ENCODE results near the gene OR2Z1. TPM values are rescaled to one million over a fixed set of nuclear protein-coding genes. Genes with fewer than 3 reads are reported as not detected.

The OR2Z1 gene
- total RNA-seq, 1 donor from 2014 or later = not detected

DNA sequence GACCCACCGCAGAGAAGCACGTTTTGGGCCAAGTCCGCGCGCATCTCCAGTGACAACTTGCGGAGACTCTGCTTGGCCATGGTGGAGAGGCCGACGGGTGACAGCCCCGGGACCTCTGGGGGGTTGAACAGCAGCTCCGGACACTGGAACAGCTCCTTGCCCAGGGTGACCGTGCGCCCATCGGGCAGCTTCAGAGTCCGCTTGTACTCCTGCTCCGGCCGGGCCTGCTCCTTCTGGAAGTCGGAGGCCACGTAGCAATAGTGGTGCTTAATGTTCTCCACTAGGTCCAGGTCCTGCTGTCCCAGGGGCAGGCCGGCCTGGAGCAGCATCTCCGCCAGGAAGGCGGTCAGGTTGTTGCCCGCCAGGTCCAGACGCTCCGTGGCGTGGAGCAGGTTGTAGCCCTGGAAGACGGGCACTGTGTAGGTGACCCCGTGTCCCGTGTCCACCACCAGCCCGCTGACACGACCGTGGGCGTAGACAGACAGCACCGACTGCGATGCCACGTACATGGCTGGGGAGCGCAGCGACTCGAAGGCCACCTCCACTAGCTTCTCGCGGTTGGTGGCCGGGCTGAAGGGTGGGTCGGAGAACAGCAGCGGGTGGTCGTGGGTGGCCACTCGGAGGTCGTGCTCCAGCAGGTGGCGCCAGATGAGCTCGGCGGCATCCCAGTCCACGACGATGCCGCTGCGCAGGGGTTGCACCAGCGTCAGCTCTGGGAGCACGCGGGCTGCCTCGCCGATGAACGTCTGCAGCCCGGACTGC, 23.6 kb upstream of the OR2Z1 start:
- DNase-seq (ENCODE audit: low spot score in 2 of 2, unreplicated experiment in 2 of 2) = no peak
- Mint-ChIP-seq H3K36me3 (no peaks in the 10 kb centered on the region), H3K27me3 (ENCODE audit: low read depth) (peaks cover 1% of the 10 kb centered on the region), H3K4me3 (no peak overlapping the region), H3K9me3 (peaks cover 18% of the 10 kb centered on the region), H3K4me1 (no peaks in the 10 kb centered on the region), H3K27ac (no peak overlapping the region)
- TF ChIP-seq, protein P1, sequence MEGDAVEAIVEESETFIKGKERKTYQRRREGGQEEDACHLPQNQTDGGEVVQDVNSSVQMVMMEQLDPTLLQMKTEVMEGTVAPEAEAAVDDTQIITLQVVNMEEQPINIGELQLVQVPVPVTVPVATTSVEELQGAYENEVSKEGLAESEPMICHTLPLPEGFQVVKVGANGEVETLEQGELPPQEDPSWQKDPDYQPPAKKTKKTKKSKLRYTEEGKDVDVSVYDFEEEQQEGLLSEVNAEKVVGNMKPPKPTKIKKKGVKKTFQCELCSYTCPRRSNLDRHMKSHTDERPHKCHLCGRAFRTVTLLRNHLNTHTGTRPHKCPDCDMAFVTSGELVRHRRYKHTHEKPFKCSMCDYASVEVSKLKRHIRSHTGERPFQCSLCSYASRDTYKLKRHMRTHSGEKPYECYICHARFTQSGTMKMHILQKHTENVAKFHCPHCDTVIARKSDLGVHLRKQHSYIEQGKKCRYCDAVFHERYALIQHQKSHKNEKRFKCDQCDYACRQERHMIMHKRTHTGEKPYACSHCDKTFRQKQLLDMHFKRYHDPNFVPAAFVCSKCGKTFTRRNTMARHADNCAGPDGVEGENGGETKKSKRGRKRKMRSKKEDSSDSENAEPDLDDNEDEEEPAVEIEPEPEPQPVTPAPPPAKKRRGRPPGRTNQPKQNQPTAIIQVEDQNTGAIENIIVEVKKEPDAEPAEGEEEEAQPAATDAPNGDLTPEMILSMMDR (IDR thresholded peaks at IDR 0.05; ENCODE audit: unreplicated experiment) = no peak

GRCh38 chr19:8698433-8699063, 22.9 kb upstream of the OR2Z1 start, which contains the start of gene ACTL9:
Gene ACTL9 (minus strand): TSS chr19:8698795. CDS start chr19:8698701, 94 bp downstream.
- H3K27ac Mint-ChIP-seq = no peak within 1 kb of the TSS
- TF ChIP-seq, protein P1 (IDR thresholded peaks at IDR 0.05; ENCODE audit: unreplicated experiment) = no peak
- no peaks in the 10 kb centered on the region for H3K36me3 Mint-ChIP-seq
- DNase-seq (ENCODE audit: low spot score in 2 of 2, unreplicated experiment in 2 of 2) = no peak
- no peak within 1 kb of the TSS for H3K4me3 Mint-ChIP-seq
- peaks cover 18% of the 10 kb centered on the region for H3K9me3 Mint-ChIP-seq
- H3K27me3 Mint-ChIP-seq (ENCODE audit: low read depth) = peaks cover 1% of the 10 kb centered on the region
- H3K4me1 Mint-ChIP-seq = no peaks in the 10 kb centered on the region

GRCh38 chr19:8699908-8700307, 21.5 kb upstream of the OR2Z1 start:
- no peak for DNase-seq (ENCODE audit: low spot score in 2 of 2, unreplicated experiment in 2 of 2)
- H3K27me3 Mint-ChIP-seq (ENCODE audit: low read depth) = peaks cover 1% of the 10 kb centered on the region
- no peaks in the 10 kb centered on the region for H3K4me1 Mint-ChIP-seq
- no peaks in the 10 kb centered on the region for H3K36me3 Mint-ChIP-seq
- TF ChIP-seq, protein P1 (IDR thresholded peaks at IDR 0.05; ENCODE audit: unreplicated experiment) = no peak
- peaks cover 18% of the 10 kb centered on the region for H3K9me3 Mint-ChIP-seq
- H3K4me3 Mint-ChIP-seq = no peak overlapping the region
- no peak overlapping the region for H3K27ac Mint-ChIP-seq

DNA sequence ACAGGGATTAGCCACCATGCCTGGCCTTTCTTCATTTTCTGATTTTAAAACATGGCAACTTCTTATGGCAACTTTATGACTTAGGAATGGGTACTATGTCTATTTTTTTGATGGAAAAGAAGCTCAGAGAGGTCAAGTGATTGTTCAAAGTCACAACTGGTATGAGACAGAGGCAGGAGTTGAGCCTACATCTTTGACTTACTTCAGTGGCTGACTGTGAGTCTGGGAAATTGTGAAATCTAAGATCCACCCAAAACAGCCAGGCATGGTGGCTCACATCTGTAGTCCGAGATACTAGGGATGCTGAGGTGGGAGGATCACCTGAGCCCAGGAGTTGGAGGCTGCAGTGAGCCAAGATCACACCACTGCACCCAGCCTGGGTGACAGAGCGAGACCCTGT, 20.5 kb upstream of the OR2Z1 start:
- H3K36me3 Mint-ChIP-seq = no peaks in the 10 kb centered on the region
- H3K27me3 Mint-ChIP-seq (ENCODE audit: low read depth) = peaks cover 1% of the 10 kb centered on the region
- peaks cover 14% of the 10 kb centered on the region for H3K9me3 Mint-ChIP-seq
- no peaks in the 10 kb centered on the region for H3K4me1 Mint-ChIP-seq
- TF ChIP-seq, protein P1 (IDR thresholded peaks at IDR 0.05; ENCODE audit: unreplicated experiment) = no peak
- DNase-seq (ENCODE audit: low spot score in 2 of 2, unreplicated experiment in 2 of 2) = no peak
- no peak overlapping the region for H3K27ac Mint-ChIP-seq
- no peak overlapping the region for H3K4me3 Mint-ChIP-seq

DNA sequence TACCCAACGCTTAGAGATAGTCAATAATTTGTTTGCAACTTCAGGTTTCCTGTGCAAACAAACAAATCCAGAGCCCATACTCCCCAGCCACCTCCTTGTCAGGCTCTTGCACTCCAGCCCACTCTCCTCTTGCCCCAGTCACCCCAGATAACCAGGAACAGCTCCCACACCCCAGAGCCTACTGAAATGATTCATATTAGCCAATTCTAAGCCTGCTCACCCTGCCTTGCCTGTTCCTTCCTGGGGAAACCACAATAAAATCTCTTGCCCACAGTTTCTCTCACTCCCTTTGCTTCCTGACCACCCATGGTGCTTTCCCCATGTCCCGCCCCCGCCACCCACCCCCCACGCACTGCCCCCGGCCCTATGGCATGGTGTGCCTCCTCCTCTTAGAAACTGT, 19.1 kb upstream of the OR2Z1 start:
- Mint-ChIP-seq H3K9me3 (peaks cover 11% of the 10 kb centered on the region), H3K36me3 (no peaks in the 10 kb centered on the region), H3K4me3 (no peak overlapping the region), H3K4me1 (no peaks in the 10 kb centered on the region), H3K27ac (no peak overlapping the region), H3K27me3 (ENCODE audit: low read depth) (no peaks in the 10 kb centered on the region)
- TF ChIP-seq, protein P1 (IDR thresholded peaks at IDR 0.05; ENCODE audit: unreplicated experiment) = no peak
- DNase-seq (ENCODE audit: low spot score in 2 of 2, unreplicated experiment in 2 of 2) = no peak

Data from mesothelial cell of epicardium (in vitro differentiated cells).